ENCODE results near the gene PRADC1. TPM values are rescaled to one million over a fixed set of nuclear protein-coding genes. Genes with fewer than 3 reads are reported as not detected.

The PRADC1 gene
- total and polyA plus RNA-seq, 2 donors (not counting 3 experiments of a cell fraction or from before 2014, with no cell fraction given): 19.6 to 32.7 TPM

- no peaks in the 10 kb centered on the region for H3K9me1 ChIP-seq (replicated peaks; ENCODE audit: control insufficient read depth, extremely low read depth, insufficient read depth, low read length)
- dilution Hi-C loops (cut with MboI; ENCODE audit: extremely low pct_ligation_motif_present, low sequenced_read_pairs): no loop called here
- H3K9me3 ChIP-seq (replicated peaks; ENCODE audit: control insufficient read depth, insufficient read depth, low read length): no peaks in the 10 kb centered on the region
- H3K79me2 ChIP-seq (ENCODE audit: control insufficient read depth, insufficient read depth, low read length): no peaks in the 10 kb centered on the region
- H3K4me2 ChIP-seq (ENCODE audit: insufficient read depth, low read length): no peak overlapping the region
- no peaks in the 10 kb centered on the region for H3K4me1 ChIP-seq (ENCODE audit: control insufficient read depth, extremely low read depth, insufficient read depth, low read length)
- TF ChIP-seq, protein P1, sequence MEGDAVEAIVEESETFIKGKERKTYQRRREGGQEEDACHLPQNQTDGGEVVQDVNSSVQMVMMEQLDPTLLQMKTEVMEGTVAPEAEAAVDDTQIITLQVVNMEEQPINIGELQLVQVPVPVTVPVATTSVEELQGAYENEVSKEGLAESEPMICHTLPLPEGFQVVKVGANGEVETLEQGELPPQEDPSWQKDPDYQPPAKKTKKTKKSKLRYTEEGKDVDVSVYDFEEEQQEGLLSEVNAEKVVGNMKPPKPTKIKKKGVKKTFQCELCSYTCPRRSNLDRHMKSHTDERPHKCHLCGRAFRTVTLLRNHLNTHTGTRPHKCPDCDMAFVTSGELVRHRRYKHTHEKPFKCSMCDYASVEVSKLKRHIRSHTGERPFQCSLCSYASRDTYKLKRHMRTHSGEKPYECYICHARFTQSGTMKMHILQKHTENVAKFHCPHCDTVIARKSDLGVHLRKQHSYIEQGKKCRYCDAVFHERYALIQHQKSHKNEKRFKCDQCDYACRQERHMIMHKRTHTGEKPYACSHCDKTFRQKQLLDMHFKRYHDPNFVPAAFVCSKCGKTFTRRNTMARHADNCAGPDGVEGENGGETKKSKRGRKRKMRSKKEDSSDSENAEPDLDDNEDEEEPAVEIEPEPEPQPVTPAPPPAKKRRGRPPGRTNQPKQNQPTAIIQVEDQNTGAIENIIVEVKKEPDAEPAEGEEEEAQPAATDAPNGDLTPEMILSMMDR (IDR thresholded peaks at IDR 0.05; ENCODE audit: extremely low read depth in 1 of 2, insufficient read depth in 1 of 2, low read depth in 1 of 2, low read length in 2 of 2): no peak
- TF ChIP-seq FOS (IDR thresholded peaks at IDR 0.05; ENCODE audit: borderline replicate concordance, insufficient read depth, low read length) (no peak), EZH2 (IDR thresholded peaks at IDR 0.05; ENCODE audit: borderline replicate concordance, low read depth, low read length, severe bottlenecking) (no peak), MYC (IDR thresholded peaks at IDR 0.05; ENCODE audit: low read depth, low read length) (no peak), POLR2A (IDR thresholded peaks at IDR 0.05; ENCODE audit: low read depth, low read length) (no peak), JUN (IDR thresholded peaks at IDR 0.05; ENCODE audit: borderline replicate concordance, insufficient read depth, insufficient read length, low read depth) (no peak), GATA2 (IDR thresholded peaks at IDR 0.05; ENCODE audit: insufficient read depth, insufficient read length, low read depth, low read length) (no peak), POLR2AphosphoS5 (IDR thresholded peaks at IDR 0.05; ENCODE audit: insufficient read depth, low read depth, low read length) (no peak)
- TF ChIP-seq, protein P2, sequence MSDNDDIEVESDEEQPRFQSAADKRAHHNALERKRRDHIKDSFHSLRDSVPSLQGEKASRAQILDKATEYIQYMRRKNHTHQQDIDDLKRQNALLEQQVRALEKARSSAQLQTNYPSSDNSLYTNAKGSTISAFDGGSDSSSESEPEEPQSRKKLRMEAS (IDR thresholded peaks at IDR 0.05; ENCODE audit: insufficient read depth, insufficient read length): no peak
- BruUV-seq (replicated peaks): no TSS peak
- no peaks in the 10 kb centered on the region for H3K27me3 ChIP-seq (ENCODE audit: control insufficient read depth in 2 of 2, insufficient read depth in 2 of 2, low read length in 2 of 2)
- DNase-seq (ENCODE audit: low read depth, low spot score): no peak
- no peak overlapping the region for H3K4me3 ChIP-seq (replicated peaks in 1 of 3; ENCODE audit: insufficient read depth in 1 of 3, low read depth in 1 of 3, low read length in 3 of 3)
- H3K27ac ChIP-seq (ENCODE audit: insufficient read depth, low read depth, low read length): no peak overlapping the region
- H3K9ac ChIP-seq (replicated peaks; ENCODE audit: extremely low read depth, insufficient read depth, low read length): no peak overlapping the region
- peaks cover 2 to 17% of the 10 kb centered on the region in 2 experiments for H3K36me3 ChIP-seq (ENCODE audit: control insufficient read depth in 2 of 2, extremely low read depth in 1 of 2, insufficient read depth in 2 of 2, low read length in 2 of 2)
- no peaks in the 10 kb centered on the region for H4K20me1 ChIP-seq (replicated peaks; ENCODE audit: control insufficient read depth, extremely low read depth, insufficient read depth, low read length)
- intact Hi-C loops (cut with micrococcal nuclease): no loop called here
- no peak overlapping the region for H2AFZ ChIP-seq (ENCODE audit: low read depth, low read length)
- no peak for FAIRE-seq
- POLR2A ChIA-PET: no interaction called here
- CTCF ChIA-PET: interaction anchor here (0.9 to 1.7 kb wide), 3 partner anchors 10 to 31 kb away, joined by 3 to 6 read pairs (median 4); no protein-coding TSS in a partner anchor
These were observed 24.5 kb upstream of the PRADC1 start for GRCh38 chr2:73257425-73258125.
